PC-3 (cell line): ENCODE data around the gene GRK3. TPM values are rescaled to one million over a fixed set of nuclear protein-coding genes. Genes with fewer than 3 reads are reported as not detected.
"Not testable (repeated sequence)": the region's sequence is repeated elsewhere in the genome, so short reads cannot be mapped to it uniquely, and the experiment has no call there.

Experiments used
- ATAC-seq: fragments of 200-7000 bp; cut with Tn5 transposase; 2 replicates; pipeline ENCODE4 v1.9.1; 2020; ENCODE audit warnings: mild to moderate bottlenecking, moderate library complexity
- BruUV-seq: library from RNA; stranded (reverse); fragments of 400-500 nt; replicated peaks from 2 replicates; lab custom pipeline; 2021; lab: Mats Ljungman, UMichigan
- CTCF ChIA-PET: fragments of 300-600 bp; sonication (Branson Sonifier 250); formaldehyde crosslinking; loops from one replicate; lab custom pipeline; 2022; ENCODE audit warnings: antibody characterized with exemption; lab: Charles Lee
- POLR2A ChIA-PET: fragments of 300-600 bp; sonication (Branson Sonifier 250); formaldehyde crosslinking; loops from one replicate; lab custom pipeline; 2022; ENCODE audit warnings: antibody characterized with exemption; ENCODE audit not compliant: unreplicated experiment; lab: Charles Lee
- DNase-seq: peaks from one replicate; pipeline ENCODE4 v3.0.0-alpha.2; 2015
- H2AFZ ChIP-seq: fragments of 300-600 bp; sonication (generic); 2 replicates; pipeline ENCODE4 v1.6.0; 2016; ENCODE audit warnings: antibody characterized with exemption, low read length
- H3F3A ChIP-seq: fragments of 300-600 bp; sonication (generic); one replicate; pipeline ENCODE4 v1.6.0; 2017; ENCODE audit warnings: antibody characterized with exemption, low read length, control low read depth, mild to moderate bottlenecking; ENCODE audit not compliant: unreplicated experiment
- H3K27ac ChIP-seq: fragments of 300-600 bp; sonication (generic); 2 replicates; pipeline ENCODE4 v1.5.1; 2016; ENCODE audit warnings: mild to moderate bottlenecking, low read length
- H3K27me3 ChIP-seq: fragments of 300-600 bp; sonication (generic); 2 replicates; pipeline ENCODE4 v1.6.1; 2016; ENCODE audit warnings: low read length, mixed read lengths
- H3K36me3 ChIP-seq: fragments of 300-600 bp; sonication (generic); 2 replicates; pipeline ENCODE4 v1.6.1; 2016; ENCODE audit warnings: low read depth, mixed run types, low read length, mixed read lengths
- H3K4me1 ChIP-seq: fragments of 300-600 bp; sonication (generic); 2 replicates; pipeline ENCODE4 v1.5.1; 2016; ENCODE audit warnings: low read length; ENCODE audit not compliant: insufficient read depth
- H3K4me2 ChIP-seq: fragments of 300-600 bp; sonication (generic); 2 replicates; pipeline ENCODE4 v1.6.0; 2016; ENCODE audit warnings: low read length
- H3K4me3 ChIP-seq: fragments of 300-600 bp; sonication (generic); 2 replicates; pipeline ENCODE4 v1.5.1; 2016; ENCODE audit warnings: mild to moderate bottlenecking, low read length, mixed read lengths
- H3K79me2 ChIP-seq: fragments of 300-600 bp; sonication (generic); 2 replicates; pipeline ENCODE4 v1.6.1; 2017; ENCODE audit warnings: low read length, mixed read lengths
- H3K9ac ChIP-seq: fragments of 300-600 bp; sonication (generic); 2 replicates; pipeline ENCODE4 v1.6.0; 2016; ENCODE audit warnings: mild to moderate bottlenecking, low read length
- H3K9me2 ChIP-seq: fragments of 300-600 bp; sonication (generic); replicated peaks from 2 replicates; pipeline ENCODE4 v1.6.1; 2016; ENCODE audit warnings: mixed run types, low read length, mixed read lengths
- H3K9me3 ChIP-seq: fragments of 300-600 bp; sonication (generic); 2 replicates; pipeline ENCODE4 v1.6.1; 2016; ENCODE audit warnings: low read length, mixed read lengths
- H4K20me1 ChIP-seq: fragments of 300-600 bp; sonication (generic); 2 replicates; pipeline ENCODE4 v1.6.1; 2016; ENCODE audit warnings: low read length, mixed read lengths
- CTCF ChIP-seq: fragments of 300-600 bp; sonication (generic); conservative IDR thresholded peaks from 2 replicates; pipeline ENCODE4 v1.5.1; 2017; ENCODE audit warnings: antibody characterized with exemption, low read depth, mild to moderate bottlenecking, low read length
- EZH2 ChIP-seq: fragments of 300-600 bp; sonication (generic); IDR thresholded peaks from one replicate; pipeline ENCODE4 v1.6.1; 2017; ENCODE audit warnings: antibody characterized with exemption, mild to moderate bottlenecking, low read length; ENCODE audit not compliant: unreplicated experiment
- EZH2phosphoT487 ChIP-seq: fragments of 300-600 bp; sonication (generic); IDR thresholded peaks from 2 replicates; pipeline ENCODE4 v1.6.1; 2018; ENCODE audit warnings: mild to moderate bottlenecking, antibody characterized with exemption, low read length, borderline replicate concordance
- intact Hi-C: fragments of 100-400 bp; cut with micrococcal nuclease; formaldehyde crosslinking; loops from 2 replicates; pipeline ENCODE4 v1.9.0; 2023
- total RNA-seq: library from RNA; depleted of rRNA; stranded (reverse); fragments of >200 nt; gene quantifications from 2 replicates; pipeline ENCODE4 v1.2.3, GENCODE V29; 2014

The GRK3 gene
- total RNA-seq, 1 experiment from 2014 or later: under 0.01 TPM

- Histone ChIP-seq H3K9me3 (no peaks in the 10 kb centered on the region), H3K79me2 (no peaks in the 10 kb centered on the region), H3K9ac (no peak overlapping the region), H2AFZ (no peak overlapping the region), H3K4me1 (no peaks in the 10 kb centered on the region), H3K4me3 (no peak overlapping the region), H3K27me3 (peaks cover 60% of the 10 kb centered on the region), H3K36me3 (no peaks in the 10 kb centered on the region), H3K9me2 (no peaks in the 10 kb centered on the region), H3K4me2 (no peak overlapping the region), H3K27ac (no peak overlapping the region), H4K20me1 (no peaks in the 10 kb centered on the region), H3F3A (no peaks in the 10 kb centered on the region)
- DNase-seq (no peak), ATAC-seq (no peak)
- BruUV-seq: no TSS peak
- POLR2A ChIA-PET: no interaction called here
- intact Hi-C loops: no loop called here
- TF ChIP-seq CTCF (no peak), EZH2 (no peak), EZH2phosphoT487 (no peak)
- CTCF ChIA-PET: no interaction called here
Measured at GRCh38 chr22:25569983-25570382, 5.5 kb downstream of the GRK3 start.

DNA sequence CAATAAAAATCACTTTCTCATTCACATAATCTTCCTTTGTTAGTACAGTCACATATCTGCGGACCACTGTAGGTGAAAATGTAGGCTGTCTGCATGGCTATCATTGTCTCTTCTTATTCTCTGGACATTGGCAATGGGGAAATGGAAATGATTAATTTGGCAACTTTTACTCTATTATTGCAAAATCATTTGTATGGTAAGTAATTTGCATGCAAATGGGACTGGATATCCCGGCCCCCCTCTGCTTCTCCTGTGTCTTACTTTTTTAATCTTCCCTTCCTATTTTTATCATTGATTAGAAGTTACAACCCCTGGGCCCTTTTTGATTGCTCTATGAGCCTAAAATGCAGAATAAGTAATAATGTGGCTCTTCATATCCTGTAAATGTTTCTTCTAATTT is 6.0 kb downstream of the GRK3 start:
- TF ChIP-seq EZH2phosphoT487 (no peak), EZH2 (no peak), CTCF (no peak)
- H3K9me2 ChIP-seq: no peaks in the 10 kb centered on the region
- peaks cover 59% of the 10 kb centered on the region for H3K27me3 ChIP-seq
- no peaks in the 10 kb centered on the region for H3K36me3 ChIP-seq
- H4K20me1 ChIP-seq: no peaks in the 10 kb centered on the region
- CTCF ChIA-PET: no interaction called here
- ATAC-seq (no peak), DNase-seq (no peak)
- POLR2A ChIA-PET: no interaction called here
- H3K27ac ChIP-seq: no peak overlapping the region
- no peaks in the 10 kb centered on the region for H3F3A ChIP-seq
- H3K9ac ChIP-seq: no peak overlapping the region
- no TSS peak for BruUV-seq
- no peaks in the 10 kb centered on the region for H3K79me2 ChIP-seq
- intact Hi-C loops: no loop called here
- no peak overlapping the region for H3K4me2 ChIP-seq
- no peaks in the 10 kb centered on the region for H3K9me3 ChIP-seq
- H3K4me1 ChIP-seq: no peaks in the 10 kb centered on the region
- no peak overlapping the region for H3K4me3 ChIP-seq
- no peak overlapping the region for H2AFZ ChIP-seq

- POLR2A ChIA-PET, CTCF ChIA-PET, H4K20me1 ChIP-seq, H3K9ac ChIP-seq, ATAC-seq, DNase-seq, H3F3A ChIP-seq, H3K4me3 ChIP-seq, H3K27ac ChIP-seq, H3K36me3 ChIP-seq, H3K4me2 ChIP-seq, BruUV-seq, H3K9me3 ChIP-seq, H3K9me2 ChIP-seq, H3K79me2 ChIP-seq, H2AFZ ChIP-seq, intact Hi-C loops, H3K4me1 ChIP-seq: not testable (repeated sequence)
- H3K27me3 ChIP-seq: peaks cover 42% of the 10 kb centered on the region
Measured at GRCh38 chr22:25571969-25572707, 7.7 kb downstream of the GRK3 start.
